Panc1 (cell line): Measurements from ENCODE around the gene C3orf85. TPM values are rescaled to one million over a fixed set of nuclear protein-coding genes. Genes with fewer than 3 reads are reported as not detected.

ENCODE experiments used
- ATAC-seq: fragments of 200-7000 bp; cut with Tn5 transposase; 2 replicates; pipeline ENCODE4 v1.9.1; 2020; ENCODE audit warnings: mild to moderate bottlenecking, moderate library complexity
- BruUV-seq: library from RNA; stranded (reverse); fragments of 400-500 nt; replicated peaks from 2 replicates; lab custom pipeline; 2021; lab: Mats Ljungman, UMichigan
- CTCF ChIA-PET: fragments of 300-600 bp; sonication (Branson Sonifier 250); formaldehyde crosslinking; loops from one replicate; lab custom pipeline; 2022; ENCODE audit warnings: antibody characterized with exemption; lab: Charles Lee
- POLR2A ChIA-PET: fragments of 300-600 bp; sonication (Branson Sonifier 250); formaldehyde crosslinking; loops from one replicate; lab custom pipeline; 2022; ENCODE audit warnings: antibody characterized with exemption; lab: Charles Lee
- DNase-seq: peaks from one replicate; pipeline ENCODE4 v3.0.0-alpha.2; 2010; ENCODE audit warnings: low read depth, low spot score
- H3K27ac ChIP-seq: 2 replicates; pipeline ENCODE4 v1.5.1; 2011; ENCODE audit warnings: mild to moderate bottlenecking, low read length, inconsistent platforms
- H3K27me3 ChIP-seq: fragments of 200-500 bp; sonication (Bioruptor generic); 2 replicates; pipeline ENCODE4 v1.6.0; 2014; ENCODE audit warnings: low read length, inconsistent platforms; ENCODE audit not compliant: control insufficient read depth, insufficient read depth
- H3K36me3 ChIP-seq: fragments of 200-500 bp; sonication (Bioruptor generic); 2 replicates; pipeline ENCODE4 v1.5.1; 2014; ENCODE audit warnings: inconsistent platforms, mild to moderate bottlenecking, low read length, moderate library complexity; ENCODE audit not compliant: control insufficient read depth, insufficient read depth
- H3K4me1 ChIP-seq: 2 replicates; pipeline ENCODE4 v1.5.1; 2011; ENCODE audit warnings: inconsistent platforms, mild to moderate bottlenecking, low read length, moderate library complexity; ENCODE audit not compliant: control insufficient read depth, insufficient read depth
- H3K4me3 ChIP-seq, 2 experiments: 2 replicates each; pipeline ENCODE4 v1.5.1; 2011 to 2012; ENCODE audit warnings: low read depth in 2 of 2, low read length in 2 of 2, mild to moderate bottlenecking in 2 of 2, inconsistent platforms in 1 of 2, moderate library complexity in 1 of 2
- H3K9me3 ChIP-seq: fragments of 200-500 bp; sonication (Bioruptor generic); 2 replicates; pipeline ENCODE4 v1.5.1; 2014; ENCODE audit warnings: low read depth, mild to moderate bottlenecking, inconsistent platforms, low read length, moderate library complexity; ENCODE audit not compliant: control insufficient read depth, insufficient read depth
- CTCF ChIP-seq: fragments of 450-650 bp; IDR thresholded peaks from 2 replicates; pipeline ENCODE4 v1.5.1; 2017; ENCODE audit warnings: mild to moderate bottlenecking
- POLR2AphosphoS5 ChIP-seq: IDR thresholded peaks from 2 replicates; pipeline ENCODE4 v1.6.1; 2012; ENCODE audit warnings: mild to moderate bottlenecking, low read depth, low read length, moderate library complexity
- SIN3A ChIP-seq: IDR thresholded peaks from 2 replicates; pipeline ENCODE4 v1.6.1; 2012; ENCODE audit warnings: low read depth, mild to moderate bottlenecking, low read length, moderate library complexity, borderline replicate concordance; ENCODE audit not compliant: insufficient read depth
- TCF7L2 ChIP-seq: IDR thresholded peaks from 2 replicates; pipeline ENCODE4 v1.6.1; 2011; ENCODE audit warnings: mild to moderate bottlenecking, low read depth, low read length, inconsistent platforms
- in situ Hi-C: cut with HindIII; loops from 2 replicates; pipeline ENCODE4 v1.10.0; 2016; ENCODE audit warnings: low sequenced_read_pairs, low pct_unique_long_range_greater_than_20kb
- intact Hi-C: fragments of 100-400 bp; cut with micrococcal nuclease; formaldehyde crosslinking; loops from one replicate; pipeline ENCODE4 v1.10.0; 2022; ENCODE audit not compliant: unreplicated experiment
- total RNA-seq: library from RNA; stranded (reverse); gene quantifications from one replicate; pipeline ENCODE4 v1.2.1, GENCODE V29; 2021; ENCODE audit not compliant: unreplicated experiment
- TF ChIP-seq, protein P1 (sequence below), 2 experiments: IDR thresholded peaks; 2 replicates each; pipeline ENCODE4 v1.6.1; 2011 to 2012; ENCODE audit warnings: low read depth in 2 of 2, control low read depth in 1 of 2, low read length in 1 of 2, mild to moderate bottlenecking in 1 of 2, moderate library complexity in 1 of 2; ENCODE audit not compliant: insufficient read depth in 1 of 2

The C3orf85 gene
- total RNA-seq, 1 experiment from 2014 or later = not detected

GRCh38 chr3:109171479-109171878, 35.0 kb downstream of the C3orf85 start:
- no peak for ATAC-seq

DNA sequence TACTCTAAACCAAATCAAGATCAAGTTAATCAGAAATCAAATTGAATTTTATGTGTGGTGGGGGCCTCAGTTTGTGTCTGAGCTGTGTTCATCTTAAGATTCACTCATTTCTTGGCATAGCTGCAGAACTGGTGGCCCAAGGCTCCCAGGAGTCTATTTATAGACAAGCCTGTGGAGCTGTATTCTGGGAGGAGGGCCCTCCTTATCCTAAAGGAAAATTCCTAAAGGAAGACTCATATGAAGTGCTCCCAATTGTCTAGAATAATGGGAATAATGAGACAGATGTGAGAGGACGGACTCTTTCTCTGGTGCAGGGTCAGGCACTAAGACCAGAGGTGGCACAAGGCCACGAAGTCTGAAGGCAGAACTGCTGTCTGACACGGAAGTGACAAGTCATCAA, 38.9 kb downstream of the C3orf85 start:
- ChIA-PET CTCF (no interaction called here), POLR2A (no interaction called here)
- intact Hi-C loops (no loop called here), in situ Hi-C loops (no loop called here)
- Histone ChIP-seq H3K27ac (no peak overlapping the region), H3K36me3 (no peaks in the 10 kb centered on the region), H3K9me3 (no peaks in the 10 kb centered on the region), H3K27me3 (peaks cover 3% of the 10 kb centered on the region; the same call in 1 of the 2 replicates), H3K4me1 (no peaks in the 10 kb centered on the region), H3K4me3 (no peak overlapping the region)
- TF ChIP-seq TCF7L2 = no peak
- no peak for TF ChIP-seq SIN3A
- TF ChIP-seq, protein P1, sequence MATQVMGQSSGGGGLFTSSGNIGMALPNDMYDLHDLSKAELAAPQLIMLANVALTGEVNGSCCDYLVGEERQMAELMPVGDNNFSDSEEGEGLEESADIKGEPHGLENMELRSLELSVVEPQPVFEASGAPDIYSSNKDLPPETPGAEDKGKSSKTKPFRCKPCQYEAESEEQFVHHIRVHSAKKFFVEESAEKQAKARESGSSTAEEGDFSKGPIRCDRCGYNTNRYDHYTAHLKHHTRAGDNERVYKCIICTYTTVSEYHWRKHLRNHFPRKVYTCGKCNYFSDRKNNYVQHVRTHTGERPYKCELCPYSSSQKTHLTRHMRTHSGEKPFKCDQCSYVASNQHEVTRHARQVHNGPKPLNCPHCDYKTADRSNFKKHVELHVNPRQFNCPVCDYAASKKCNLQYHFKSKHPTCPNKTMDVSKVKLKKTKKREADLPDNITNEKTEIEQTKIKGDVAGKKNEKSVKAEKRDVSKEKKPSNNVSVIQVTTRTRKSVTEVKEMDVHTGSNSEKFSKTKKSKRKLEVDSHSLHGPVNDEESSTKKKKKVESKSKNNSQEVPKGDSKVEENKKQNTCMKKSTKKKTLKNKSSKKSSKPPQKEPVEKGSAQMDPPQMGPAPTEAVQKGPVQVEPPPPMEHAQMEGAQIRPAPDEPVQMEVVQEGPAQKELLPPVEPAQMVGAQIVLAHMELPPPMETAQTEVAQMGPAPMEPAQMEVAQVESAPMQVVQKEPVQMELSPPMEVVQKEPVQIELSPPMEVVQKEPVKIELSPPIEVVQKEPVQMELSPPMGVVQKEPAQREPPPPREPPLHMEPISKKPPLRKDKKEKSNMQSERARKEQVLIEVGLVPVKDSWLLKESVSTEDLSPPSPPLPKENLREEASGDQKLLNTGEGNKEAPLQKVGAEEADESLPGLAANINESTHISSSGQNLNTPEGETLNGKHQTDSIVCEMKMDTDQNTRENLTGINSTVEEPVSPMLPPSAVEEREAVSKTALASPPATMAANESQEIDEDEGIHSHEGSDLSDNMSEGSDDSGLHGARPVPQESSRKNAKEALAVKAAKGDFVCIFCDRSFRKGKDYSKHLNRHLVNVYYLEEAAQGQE (IDR thresholded peaks at IDR 0.05; ENCODE audit: insufficient read depth in 1 of 2, low read depth in 2 of 2, low read length in 1 of 2) = no peak
- TF ChIP-seq CTCF = no peak
- TF ChIP-seq POLR2AphosphoS5 = no peak
- BruUV-seq = no TSS peak
- ATAC-seq (no peak), DNase-seq (no peak)

More at GRCh38 chr3:109171479-109171878, 35.0 kb downstream of the C3orf85 start:
- TF ChIP-seq SIN3A (no peak), CTCF (no peak), POLR2AphosphoS5 (no peak), TCF7L2 (no peak)
- TF ChIP-seq, protein P1 (IDR thresholded peaks at IDR 0.05; ENCODE audit: insufficient read depth in 1 of 2, low read depth in 2 of 2, low read length in 1 of 2) = no peak
- Histone ChIP-seq H3K27ac (no peak overlapping the region), H3K4me1 (no peaks in the 10 kb centered on the region), H3K9me3 (no peaks in the 10 kb centered on the region), H3K36me3 (no peaks in the 10 kb centered on the region), H3K27me3 (peaks cover 3% of the 10 kb centered on the region; the same call in 1 of the 2 replicates), H3K4me3 (no peak overlapping the region)
- in situ Hi-C loops = no loop called here
- ChIA-PET POLR2A (no interaction called here), CTCF (no interaction called here)
- DNase-seq = no peak
- no TSS peak for BruUV-seq
- intact Hi-C loops = no loop called here
